Fibroblast of skin of scalp (primary cell): ENCODE data around the gene GMDS.

Source experiments
- DNase-seq: peaks from one replicate; pipeline ENCODE4 v3.0.0-alpha.2; 2013

Gene GMDS

GRCh38 chr6:1825277-1825676 is 420.1 kb downstream of the GMDS start:
- DNase-seq: no peak

- peak; percentile 85 for DNase-seq
Measured at GRCh38 chr6:1821513-1822183, 423.8 kb downstream of the GMDS start.

- no peak for DNase-seq
Measured at GRCh38 chr6:1821164-1821512, 424.3 kb downstream of the GMDS start.

GRCh38 chr6:1820714-1821113 is 424.7 kb downstream of the GMDS start:
- no peak for DNase-seq

- peak; percentile 86 for DNase-seq
Measured at GRCh38 chr6:1820165-1820564, 425.2 kb downstream of the GMDS start.

- DNase-seq: no peak
Measured at GRCh38 chr6:1819007-1819406, 426.4 kb downstream of the GMDS start.

GRCh38 chr6:1817033-1817761 is 428.2 kb downstream of the GMDS start:
- DNase-seq: no peak

GRCh38 chr6:1815827-1816452 is 429.5 kb downstream of the GMDS start:
- no peak for DNase-seq

- no peak for DNase-seq
Measured at GRCh38 chr6:1814279-1814678, 431.1 kb downstream of the GMDS start.

- no peak for DNase-seq
Measured at GRCh38 chr6:1812487-1812886, 432.9 kb downstream of the GMDS start.

GRCh38 chr6:1812034-1812433 is 433.4 kb downstream of the GMDS start:
- DNase-seq: no peak

- DNase-seq: no peak
Measured at GRCh38 chr6:1810880-1811279, 434.5 kb downstream of the GMDS start.

GRCh38 chr6:1809291-1809988 is 436.0 kb downstream of the GMDS start:
- DNase-seq: no peak

GRCh38 chr6:1806935-1807334 is 438.5 kb downstream of the GMDS start:
- DNase-seq: no peak

- no peak for DNase-seq
Measured at GRCh38 chr6:1802491-1803395, 442.7 kb downstream of the GMDS start.

- no peak for DNase-seq
Measured at GRCh38 chr6:1801401-1801800, 444.0 kb downstream of the GMDS start.

- DNase-seq: no peak
Measured at GRCh38 chr6:1800845-1801244, 444.6 kb downstream of the GMDS start.

GRCh38 chr6:1798965-1799325 is 446.5 kb downstream of the GMDS start:
- DNase-seq: no peak

- DNase-seq: no peak
Measured at GRCh38 chr6:1798303-1798964, 447.0 kb downstream of the GMDS start.

GRCh38 chr6:1797801-1798200 is 447.6 kb downstream of the GMDS start:
- peak; percentile 31 for DNase-seq

- DNase-seq: peak; percentile 57
Measured at GRCh38 chr6:1796706-1797529, 448.5 kb downstream of the GMDS start.
